SK-N-SH treated with all-trans-retinoic acid at 6 μM for 48 hours (cell line): ENCODE results near the gene YIF1A.

Experiments used
- ATAC-seq: fragments of 200-7000 bp; cut with Tn5 transposase; 3 replicates; pipeline ENCODE4 v1.9.1; 2020; ENCODE audit warnings: mild to moderate bottlenecking, moderate library complexity
- CREB5 ChIP-seq: fragments of 250-450 bp; sonication (Bioruptor Pico); IDR thresholded peaks from 2 replicates; pipeline ENCODE4 v1.5.1; 2020; ENCODE audit warnings: low read depth, mild to moderate bottlenecking, moderate library complexity
- CSDC2 ChIP-seq: fragments of 250-450 bp; sonication (Bioruptor Pico); IDR thresholded peaks from 2 replicates; pipeline ENCODE4 v1.5.0; 2020; ENCODE audit warnings: mild to moderate bottlenecking, moderate library complexity
- CSRNP3 ChIP-seq: fragments of 250-450 bp; sonication (Bioruptor Pico); IDR thresholded peaks from 2 replicates; pipeline ENCODE4 v1.5.1; 2021; ENCODE audit warnings: mild to moderate bottlenecking, moderate library complexity
- ESRRG ChIP-seq: fragments of 250-450 bp; sonication (Bioruptor Pico); IDR thresholded peaks from 2 replicates; pipeline ENCODE4 v1.6.1; 2021; ENCODE audit warnings: mild to moderate bottlenecking
- GLIS3 ChIP-seq: fragments of 250-450 bp; sonication (Bioruptor Pico); IDR thresholded peaks from 2 replicates; pipeline ENCODE4 v1.5.0; 2020; ENCODE audit warnings: mild to moderate bottlenecking, moderate library complexity
- ISL1 ChIP-seq: fragments of 250-450 bp; sonication (Bioruptor Pico); IDR thresholded peaks from 2 replicates; pipeline ENCODE4 v2.1.2; 2022; ENCODE audit warnings: mild to moderate bottlenecking, moderate library complexity
- OSR1 ChIP-seq: fragments of 250-450 bp; sonication (Bioruptor Pico); IDR thresholded peaks from 2 replicates; pipeline ENCODE4 v1.8.0; 2022; ENCODE audit warnings: moderate library complexity, mild to moderate bottlenecking, inconsistent platforms
- PATZ1 ChIP-seq: fragments of 250-450 bp; sonication (Bioruptor Pico); IDR thresholded peaks from 2 replicates; pipeline ENCODE4 v1.8.0; 2020; ENCODE audit warnings: mild to moderate bottlenecking, moderate library complexity, borderline replicate concordance
- RARB ChIP-seq: fragments of 250-450 bp; sonication (Bioruptor Pico); IDR thresholded peaks from 2 replicates; pipeline ENCODE4 v1.8.0; 2021; ENCODE audit warnings: mild to moderate bottlenecking, moderate library complexity
- SNAI2 ChIP-seq: fragments of 250-450 bp; sonication (Bioruptor Pico); IDR thresholded peaks from 2 replicates; pipeline ENCODE4 v1.5.0; 2020; ENCODE audit warnings: mild to moderate bottlenecking, moderate library complexity
- TCF4 ChIP-seq: fragments of 250-450 bp; sonication (Bioruptor Pico); IDR thresholded peaks from 2 replicates; pipeline ENCODE4 v1.8.0; 2021; ENCODE audit warnings: mild to moderate bottlenecking, moderate library complexity, borderline replicate concordance
- TOX ChIP-seq: fragments of 250-450 bp; sonication (Bioruptor Pico); IDR thresholded peaks from 2 replicates; pipeline ENCODE4 v1.8.0; 2021; ENCODE audit warnings: mild to moderate bottlenecking, moderate library complexity, borderline replicate concordance
- ZC3H10 ChIP-seq: fragments of 250-450 bp; sonication (Bioruptor Pico); IDR thresholded peaks from 2 replicates; pipeline ENCODE4 v1.5.1; 2021; ENCODE audit warnings: mild to moderate bottlenecking, moderate library complexity
- ZFP3 ChIP-seq: fragments of 250-450 bp; sonication (Bioruptor Pico); IDR thresholded peaks from 2 replicates; pipeline ENCODE4 v1.5.0; 2020; ENCODE audit warnings: mild to moderate bottlenecking, moderate library complexity
- ZFP30 ChIP-seq: fragments of 450-650 bp; formaldehyde crosslinking; IDR thresholded peaks from 2 replicates; pipeline ENCODE4 v1.5.0; 2022; ENCODE audit warnings: mild to moderate bottlenecking, moderate library complexity
- ZNF565 ChIP-seq: fragments of 450-650 bp; formaldehyde crosslinking; conservative IDR thresholded peaks from 2 replicates; pipeline ENCODE4 v1.5.0; 2020; ENCODE audit warnings: low read depth, mild to moderate bottlenecking, moderate library complexity
- ZNF8 ChIP-seq: fragments of 450-650 bp; formaldehyde crosslinking; IDR thresholded peaks from 2 replicates; pipeline ENCODE4 v1.5.0; 2020; ENCODE audit warnings: mild to moderate bottlenecking, moderate library complexity
- TF ChIP-seq, protein P1 (sequence below): fragments of 250-450 bp; sonication (Bioruptor Pico); IDR thresholded peaks from 2 replicates; pipeline ENCODE4 v1.5.0; 2020; ENCODE audit warnings: mild to moderate bottlenecking, moderate library complexity
- TF ChIP-seq, protein P2 (sequence below): fragments of 250-450 bp; sonication (Bioruptor Pico); IDR thresholded peaks from 2 replicates; pipeline ENCODE4 v1.8.0; 2021; ENCODE audit warnings: low read depth, mild to moderate bottlenecking, moderate library complexity, borderline replicate concordance

YIF1A gene

DNA sequence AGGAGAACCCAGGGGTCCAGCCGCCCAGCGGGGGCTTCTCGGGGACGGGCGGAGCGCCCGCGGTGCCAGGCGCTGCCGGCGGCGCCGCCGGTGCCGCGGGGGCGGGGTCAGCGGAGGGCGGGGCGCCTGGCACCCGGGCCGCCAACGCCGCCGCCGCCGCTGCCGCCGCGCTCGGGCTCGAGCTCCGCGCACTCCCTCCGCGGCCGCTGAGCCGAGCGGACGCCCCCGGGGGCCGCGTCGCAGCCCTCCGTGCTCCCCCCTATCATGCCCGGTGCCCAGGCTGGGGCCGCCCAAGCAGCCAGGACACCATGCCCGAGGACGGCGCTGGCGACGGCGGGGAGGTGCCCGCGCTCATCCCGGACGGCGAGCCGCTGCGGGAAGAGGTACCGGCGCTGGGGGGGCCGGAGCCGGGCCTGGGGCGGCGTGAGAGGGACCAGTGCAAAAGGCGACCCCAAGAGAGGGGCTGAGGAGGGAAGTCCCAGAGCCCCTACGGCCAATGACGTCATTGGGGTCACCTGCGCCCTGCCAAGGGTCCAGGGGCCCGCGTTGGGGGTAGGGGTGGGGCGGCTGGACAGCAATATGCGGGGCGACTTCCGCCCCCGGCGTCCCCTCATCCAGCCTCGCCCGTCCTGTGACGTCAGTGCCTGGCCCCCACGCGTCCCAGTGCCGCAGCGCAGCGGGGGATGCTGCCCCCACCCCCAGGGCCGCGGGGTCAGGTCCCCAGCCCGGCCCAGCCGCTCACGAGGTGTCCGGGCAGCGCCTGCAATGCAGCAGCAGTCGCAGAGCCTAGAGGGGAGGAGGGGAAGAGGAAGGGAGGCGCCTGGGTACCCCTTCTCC, 3.0 kb upstream of the YIF1A start, which contains the start of gene TMEM151A:
TSS of gene TMEM151A (plus strand) at position 189 of the 837 bp plus-strand sequence. CDS start at position 309, 120 bp downstream.
- ATAC-seq = no peak
- TF ChIP-seq SNAI2 (CRISPR knock-in tag) (no peak), GLIS3 (no peak), TOX (no peak), ZNF8 (no peak), OSR1 (no peak), ZFP3 (CRISPR knock-in tag) (no peak), ISL1 (no peak), RARB (CRISPR knock-in tag) (no peak), ZFP30 (no peak), CREB5 (CRISPR knock-in tag) (no peak), TCF4 (CRISPR knock-in tag) (no peak), PATZ1 (CRISPR knock-in tag) (no peak), CSDC2 (no peak), ZC3H10 (CRISPR knock-in tag) (no peak), ESRRG (CRISPR knock-in tag) (no peak)
- TF ChIP-seq, protein P1, sequence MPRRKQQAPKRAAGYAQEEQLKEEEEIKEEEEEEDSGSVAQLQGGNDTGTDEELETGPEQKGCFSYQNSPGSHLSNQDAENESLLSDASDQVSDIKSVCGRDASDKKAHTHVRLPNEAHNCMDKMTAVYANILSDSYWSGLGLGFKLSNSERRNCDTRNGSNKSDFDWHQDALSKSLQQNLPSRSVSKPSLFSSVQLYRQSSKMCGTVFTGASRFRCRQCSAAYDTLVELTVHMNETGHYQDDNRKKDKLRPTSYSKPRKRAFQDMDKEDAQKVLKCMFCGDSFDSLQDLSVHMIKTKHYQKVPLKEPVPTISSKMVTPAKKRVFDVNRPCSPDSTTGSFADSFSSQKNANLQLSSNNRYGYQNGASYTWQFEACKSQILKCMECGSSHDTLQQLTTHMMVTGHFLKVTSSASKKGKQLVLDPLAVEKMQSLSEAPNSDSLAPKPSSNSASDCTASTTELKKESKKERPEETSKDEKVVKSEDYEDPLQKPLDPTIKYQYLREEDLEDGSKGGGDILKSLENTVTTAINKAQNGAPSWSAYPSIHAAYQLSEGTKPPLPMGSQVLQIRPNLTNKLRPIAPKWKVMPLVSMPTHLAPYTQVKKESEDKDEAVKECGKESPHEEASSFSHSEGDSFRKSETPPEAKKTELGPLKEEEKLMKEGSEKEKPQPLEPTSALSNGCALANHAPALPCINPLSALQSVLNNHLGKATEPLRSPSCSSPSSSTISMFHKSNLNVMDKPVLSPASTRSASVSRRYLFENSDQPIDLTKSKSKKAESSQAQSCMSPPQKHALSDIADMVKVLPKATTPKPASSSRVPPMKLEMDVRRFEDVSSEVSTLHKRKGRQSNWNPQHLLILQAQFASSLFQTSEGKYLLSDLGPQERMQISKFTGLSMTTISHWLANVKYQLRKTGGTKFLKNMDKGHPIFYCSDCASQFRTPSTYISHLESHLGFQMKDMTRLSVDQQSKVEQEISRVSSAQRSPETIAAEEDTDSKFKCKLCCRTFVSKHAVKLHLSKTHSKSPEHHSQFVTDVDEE (CRISPR knock-in tag) = no peak
- TF ChIP-seq, protein P2, sequence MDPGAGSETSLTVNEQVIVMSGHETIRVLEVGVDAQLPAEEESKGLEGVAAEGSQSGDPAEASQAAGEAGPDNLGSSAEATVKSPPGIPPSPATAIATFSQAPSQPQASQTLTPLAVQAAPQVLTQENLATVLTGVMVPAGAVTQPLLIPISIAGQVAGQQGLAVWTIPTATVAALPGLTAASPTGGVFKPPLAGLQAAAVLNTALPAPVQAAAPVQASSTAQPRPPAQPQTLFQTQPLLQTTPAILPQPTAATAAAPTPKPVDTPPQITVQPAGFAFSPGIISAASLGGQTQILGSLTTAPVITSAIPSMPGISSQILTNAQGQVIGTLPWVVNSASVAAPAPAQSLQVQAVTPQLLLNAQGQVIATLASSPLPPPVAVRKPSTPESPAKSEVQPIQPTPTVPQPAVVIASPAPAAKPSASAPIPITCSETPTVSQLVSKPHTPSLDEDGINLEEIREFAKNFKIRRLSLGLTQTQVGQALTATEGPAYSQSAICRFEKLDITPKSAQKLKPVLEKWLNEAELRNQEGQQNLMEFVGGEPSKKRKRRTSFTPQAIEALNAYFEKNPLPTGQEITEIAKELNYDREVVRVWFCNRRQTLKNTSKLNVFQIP (CRISPR knock-in tag) = no peak

- TF ChIP-seq CSDC2 (no peak), CSRNP3 (no peak), GLIS3 (no peak), PATZ1 (CRISPR knock-in tag) (no peak), RARB (CRISPR knock-in tag) (no peak)
- ATAC-seq = no peak
These were observed 2.4 kb upstream of the YIF1A start for GRCh38 chr11:66291303-66291705.

- ATAC-seq = no peak
- TF ChIP-seq CREB5 (CRISPR knock-in tag) (no peak), ZNF565 (CRISPR knock-in tag) (no peak), ESRRG (CRISPR knock-in tag) (no peak), CSRNP3 (no peak), ISL1 (no peak)
- TF ChIP-seq, protein P1 (CRISPR knock-in tag) = no peak
These were observed 1.3 kb upstream of the YIF1A start for GRCh38 chr11:66290330-66290621.
